ENCODE measurements around the gene ATP6V0A4. TPM values are rescaled to one million over a fixed set of nuclear protein-coding genes. Genes with fewer than 3 reads are reported as not detected.
"Not testable (repeated sequence)": the region's sequence is repeated elsewhere in the genome, so short reads cannot be mapped to it uniquely, and the experiment has no call there.

The ATP6V0A4 gene
- total RNA-seq, 6 donors from 2014 or later = 0.49 to 1.9 (median 1.3) TPM; not detected in 2

DNA sequence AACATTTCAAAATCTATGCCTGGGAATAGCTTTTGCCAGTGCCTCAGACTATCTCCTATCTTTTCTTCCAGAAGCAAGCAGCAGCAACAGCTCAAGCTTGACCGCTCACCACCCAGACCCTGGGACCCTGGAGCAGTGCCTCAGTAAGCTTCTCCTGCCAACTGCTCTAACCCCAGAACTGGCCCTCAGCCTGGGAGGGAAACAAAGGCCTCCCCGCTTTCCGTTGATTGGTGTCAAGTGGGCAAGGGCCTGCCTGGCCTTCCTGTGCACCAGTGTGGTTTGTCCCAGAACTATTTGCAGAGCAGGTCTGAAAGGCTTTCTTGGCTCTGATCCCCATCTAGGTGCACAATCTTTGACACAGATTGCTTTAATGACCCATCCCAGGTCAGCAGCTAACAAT lies 3.3 kb upstream of the ATP6V0A4 start:
- TF ChIP-seq POLR2A (IDR thresholded peaks at IDR 0.05) = no peak
- no peak for TF ChIP-seq EP300 (IDR thresholded peaks at IDR 0.05)
- TF ChIP-seq, protein P1, sequence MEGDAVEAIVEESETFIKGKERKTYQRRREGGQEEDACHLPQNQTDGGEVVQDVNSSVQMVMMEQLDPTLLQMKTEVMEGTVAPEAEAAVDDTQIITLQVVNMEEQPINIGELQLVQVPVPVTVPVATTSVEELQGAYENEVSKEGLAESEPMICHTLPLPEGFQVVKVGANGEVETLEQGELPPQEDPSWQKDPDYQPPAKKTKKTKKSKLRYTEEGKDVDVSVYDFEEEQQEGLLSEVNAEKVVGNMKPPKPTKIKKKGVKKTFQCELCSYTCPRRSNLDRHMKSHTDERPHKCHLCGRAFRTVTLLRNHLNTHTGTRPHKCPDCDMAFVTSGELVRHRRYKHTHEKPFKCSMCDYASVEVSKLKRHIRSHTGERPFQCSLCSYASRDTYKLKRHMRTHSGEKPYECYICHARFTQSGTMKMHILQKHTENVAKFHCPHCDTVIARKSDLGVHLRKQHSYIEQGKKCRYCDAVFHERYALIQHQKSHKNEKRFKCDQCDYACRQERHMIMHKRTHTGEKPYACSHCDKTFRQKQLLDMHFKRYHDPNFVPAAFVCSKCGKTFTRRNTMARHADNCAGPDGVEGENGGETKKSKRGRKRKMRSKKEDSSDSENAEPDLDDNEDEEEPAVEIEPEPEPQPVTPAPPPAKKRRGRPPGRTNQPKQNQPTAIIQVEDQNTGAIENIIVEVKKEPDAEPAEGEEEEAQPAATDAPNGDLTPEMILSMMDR (IDR thresholded peaks at IDR 0.05) = no peak
- TF ChIP-seq POLR2AphosphoS5 (IDR thresholded peaks at IDR 0.05) = no peak
- 64 to 80% methylated on average over 3 of the region's 3 CpGs for WGBS, 2 donors
- DNase-seq (no peak), ATAC-seq (ENCODE audit: low FRiP score in 2 of 2) (no peak)
- no peaks in the 10 kb centered on the region for H3K9me3 ChIP-seq
- H3K27me3 ChIP-seq = no peaks in the 10 kb centered on the region
- no peak overlapping the region for H3K27ac ChIP-seq
- H3K4me3 ChIP-seq = no peak overlapping the region
- H3K36me3 ChIP-seq = no peaks in the 10 kb centered on the region
- peaks cover 0 to 3% (median 0%) of the 10 kb centered on the region in 4 donors for H3K4me1 ChIP-seq

DNA sequence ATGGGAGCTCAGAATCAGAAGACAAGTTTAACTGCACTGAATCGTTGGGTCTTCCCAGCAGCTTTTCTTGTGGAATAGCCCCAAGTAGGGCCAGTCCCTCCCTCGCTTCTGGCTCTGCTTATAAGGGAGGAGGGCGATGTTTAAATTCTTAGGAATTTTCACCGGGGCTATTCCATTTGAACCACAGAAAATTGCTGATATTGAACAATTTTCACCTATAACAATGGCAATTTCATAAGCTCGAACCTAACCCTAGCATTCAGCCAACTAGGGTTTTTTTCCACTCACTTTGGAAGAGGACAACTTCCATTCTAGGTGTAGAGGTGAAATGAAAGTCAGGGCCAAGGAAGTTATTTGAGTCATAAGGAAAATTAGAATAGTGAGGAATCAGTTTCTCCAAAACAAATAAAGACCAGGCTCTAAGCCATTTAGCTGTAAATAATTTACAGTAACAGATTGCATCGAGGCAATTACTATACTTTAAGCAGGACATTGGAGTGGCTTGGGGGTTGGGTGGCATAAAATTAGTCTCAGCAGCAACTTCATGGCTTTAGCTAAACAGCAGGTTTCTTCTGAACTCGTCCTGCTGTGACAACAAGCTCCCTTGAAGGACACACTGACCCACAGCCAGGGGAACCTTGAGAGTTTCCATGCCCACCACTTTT lies 1.5 kb upstream of the ATP6V0A4 start:
- Histone ChIP-seq H3K27ac (no peak overlapping the region), H3K9me3 (no peaks in the 10 kb centered on the region), H3K4me1 (peaks cover 0 to 3% (median 0%) of the 10 kb centered on the region in 4 donors), H3K27me3 (no peaks in the 10 kb centered on the region), H3K36me3 (no peaks in the 10 kb centered on the region), H3K4me3 (no peak overlapping the region)
- no peak for TF ChIP-seq EP300 (IDR thresholded peaks at IDR 0.05)
- no peak for TF ChIP-seq POLR2AphosphoS5 (IDR thresholded peaks at IDR 0.05)
- no peak for TF ChIP-seq POLR2A (IDR thresholded peaks at IDR 0.05)
- TF ChIP-seq, protein P1 (IDR thresholded peaks at IDR 0.05) = no peak
- no peak for ATAC-seq (ENCODE audit: low FRiP score in 2 of 2)
- WGBS, 2 donors = 74 to 77% methylated on average over 7 of the region's 7 CpGs
- DNase-seq = no peak

DNA sequence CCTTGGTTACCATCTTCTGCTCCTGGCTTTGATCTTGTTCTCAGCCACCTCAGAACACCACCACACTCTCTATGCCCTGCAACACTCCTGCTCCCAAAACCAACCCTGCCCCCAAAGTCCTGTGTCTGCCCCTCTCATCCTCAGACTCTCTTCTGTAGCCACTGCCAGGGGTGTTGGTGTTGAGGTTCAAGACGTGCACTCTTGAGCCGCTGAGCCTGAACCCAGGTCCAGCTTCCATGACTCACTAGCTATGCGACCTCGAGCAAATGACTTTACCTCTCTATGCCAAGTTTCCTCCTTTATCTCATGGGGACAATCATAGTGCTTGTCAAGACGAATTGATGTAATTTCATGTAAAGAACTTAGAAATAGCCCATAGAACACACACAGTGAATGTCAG lies 840 bp upstream of the ATP6V0A4 start:
- H3K36me3 ChIP-seq = no peaks in the 10 kb centered on the region
- H3K9me3 ChIP-seq = no peaks in the 10 kb centered on the region
- DNase-seq (no peak), ATAC-seq (ENCODE audit: low FRiP score in 2 of 2) (no peak)
- H3K4me3 ChIP-seq = no peak overlapping the region
- peaks cover 0 to 3% (median 0%) of the 10 kb centered on the region in 4 donors for H3K4me1 ChIP-seq
- H3K27me3 ChIP-seq = no peaks in the 10 kb centered on the region
- WGBS, 2 donors = 82 to 84% methylated on average over 5 of the region's 5 CpGs
- no peak overlapping the region for H3K27ac ChIP-seq
- TF ChIP-seq POLR2A (IDR thresholded peaks at IDR 0.05) = no peak
- TF ChIP-seq POLR2AphosphoS5 (IDR thresholded peaks at IDR 0.05) = no peak
- TF ChIP-seq, protein P1 (IDR thresholded peaks at IDR 0.05) = no peak
- no peak for TF ChIP-seq EP300 (IDR thresholded peaks at IDR 0.05)

DNA sequence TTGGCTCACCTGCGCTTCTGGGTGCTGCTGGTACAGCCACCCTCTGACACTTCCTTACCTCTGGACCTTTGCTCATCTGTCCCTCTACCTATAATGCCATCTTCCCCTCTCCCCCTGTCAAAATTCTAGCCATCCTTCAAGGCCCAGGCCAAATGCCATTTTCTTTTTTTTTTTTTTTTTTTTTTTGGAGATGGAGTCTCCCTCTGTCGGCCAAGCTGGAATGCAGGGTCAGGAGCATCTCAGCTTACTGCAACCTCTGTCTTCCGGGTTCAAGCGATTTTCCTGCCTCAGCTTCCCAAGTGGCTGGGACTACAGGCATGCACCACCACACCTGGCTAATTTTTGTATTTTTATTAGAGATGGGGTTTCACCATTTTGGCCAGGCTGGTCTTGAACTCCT lies 950 bp downstream of the ATP6V0A4 start:
- H3K4me1 ChIP-seq; H3K27ac ChIP-seq; H3K9me3 ChIP-seq; H3K27me3 ChIP-seq; DNase-seq; H3K36me3 ChIP-seq; ATAC-seq (ENCODE audit: low FRiP score in 2 of 2); H3K4me3 ChIP-seq: not testable (repeated sequence)
- WGBS, 2 donors = 82 to 89% methylated on average over 4 of the region's 4 CpGs

DNA sequence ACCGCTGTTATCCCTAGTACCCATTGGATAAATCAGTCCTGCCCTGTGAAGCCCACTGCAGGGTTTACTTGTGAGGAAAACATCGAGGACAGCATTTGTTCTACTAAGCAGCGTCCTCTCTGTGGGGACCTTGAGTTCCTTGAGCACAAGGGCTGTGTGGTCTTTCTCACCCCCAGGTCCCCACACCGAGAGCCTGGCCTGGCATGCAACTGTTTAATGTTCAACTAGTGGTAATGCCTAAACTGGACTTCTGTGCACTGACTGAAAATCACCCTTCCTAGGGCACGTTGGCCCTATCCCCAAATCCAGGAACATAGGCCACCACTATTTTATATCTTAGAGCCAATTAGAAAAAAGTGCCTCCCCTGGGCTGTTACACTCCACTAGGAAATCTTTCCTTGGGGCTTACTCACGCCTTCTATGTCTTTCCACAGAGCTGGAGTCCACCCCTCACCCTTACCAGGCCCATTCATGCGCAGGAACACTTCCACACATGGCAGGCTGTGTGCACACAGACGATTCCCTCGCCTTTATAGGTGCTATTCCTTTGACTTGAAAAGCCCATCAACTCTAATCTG lies 1.9 kb downstream of the ATP6V0A4 start:
- H3K27me3 ChIP-seq = no peaks in the 10 kb centered on the region
- no peaks in the 10 kb centered on the region for H3K36me3 ChIP-seq
- peaks cover 0 to 3% (median 0%) of the 10 kb centered on the region in 4 donors for H3K4me1 ChIP-seq
- no peak overlapping the region for H3K27ac ChIP-seq
- H3K4me3 ChIP-seq = no peak overlapping the region
- ATAC-seq (ENCODE audit: low FRiP score in 2 of 2) (no peak), DNase-seq (no peak)
- H3K9me3 ChIP-seq = no peaks in the 10 kb centered on the region
- 95 to 96% methylated on average over 8 to 9 of the region's 9 CpGs for WGBS, 2 donors
- no peak for TF ChIP-seq EP300 (IDR thresholded peaks at IDR 0.05)
- TF ChIP-seq POLR2A (IDR thresholded peaks at IDR 0.05) = no peak
- no peak for TF ChIP-seq POLR2AphosphoS5 (IDR thresholded peaks at IDR 0.05)
- TF ChIP-seq, protein P1 (IDR thresholded peaks at IDR 0.05) = no peak

Data from upper lobe of left lung (tissue), 6 donors.